ENCODE data around the gene RILPL1. TPM values are rescaled to one million over a fixed set of nuclear protein-coding genes. Genes with fewer than 3 reads are reported as not detected.
"Not testable (repeated sequence)": the region's sequence is repeated elsewhere in the genome, so short reads cannot be mapped to it uniquely, and the experiment has no call there.

RILPL1 gene
- total and polyA plus RNA-seq, 12 donors, result 12.9 to 42.9 (median 20.6) TPM

DNA sequence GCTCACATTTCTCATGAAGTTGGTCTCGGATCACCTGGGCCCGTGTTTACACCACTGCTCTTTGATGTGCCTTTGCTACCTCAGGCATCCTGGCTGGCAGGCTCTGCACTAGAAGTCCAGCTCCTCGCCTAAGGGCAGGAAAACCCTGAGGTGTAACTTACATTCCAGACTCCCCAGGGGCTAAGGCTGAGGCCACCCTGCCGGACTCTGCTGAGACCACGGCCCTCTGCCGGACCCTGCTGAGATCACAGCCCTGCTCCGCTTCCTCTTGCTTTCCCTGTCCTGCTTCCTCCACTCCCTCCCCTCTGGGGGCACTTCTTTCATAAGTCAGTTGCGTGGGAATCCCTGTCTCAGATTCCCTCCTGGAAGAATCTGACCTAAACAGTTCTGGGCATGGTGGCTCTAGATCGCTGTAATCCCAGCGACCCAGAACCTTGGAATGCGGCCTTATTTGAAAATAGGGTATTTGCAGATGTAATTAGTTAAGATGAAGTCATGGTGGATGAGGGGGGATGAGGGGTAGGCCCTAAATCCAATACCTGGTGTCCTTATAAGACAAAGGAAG lies 17.2 kb downstream of the RILPL1 start:
- DNase-seq, result no peak
- H3K27me3 ChIP-seq, result no peaks in the 10 kb centered on the region
- H3K27ac ChIP-seq, result no peak overlapping the region
- no peak overlapping the region for H3K4me3 ChIP-seq
- no peaks in the 10 kb centered on the region for H3K9me3 ChIP-seq (replicated peaks in 1 of 3)
- H3K4me1 ChIP-seq (replicated peaks in 1 of 2), result peaks cover 0 to 11% of the 10 kb centered on the region in 2 donors
- H3K36me3 ChIP-seq (replicated peaks in 1 of 2), result peaks cover 0 to 33% of the 10 kb centered on the region in 2 donors
- 89 to 92% (median 91%) methylated on average over 9 to 11 of the region's 11 CpGs for WGBS, 4 donors
- intact Hi-C loops (cut with DNase I), result no loop called here
- no peak for TF ChIP-seq POLR2A (IDR thresholded peaks at IDR 0.05)
- TF ChIP-seq, protein P1, sequence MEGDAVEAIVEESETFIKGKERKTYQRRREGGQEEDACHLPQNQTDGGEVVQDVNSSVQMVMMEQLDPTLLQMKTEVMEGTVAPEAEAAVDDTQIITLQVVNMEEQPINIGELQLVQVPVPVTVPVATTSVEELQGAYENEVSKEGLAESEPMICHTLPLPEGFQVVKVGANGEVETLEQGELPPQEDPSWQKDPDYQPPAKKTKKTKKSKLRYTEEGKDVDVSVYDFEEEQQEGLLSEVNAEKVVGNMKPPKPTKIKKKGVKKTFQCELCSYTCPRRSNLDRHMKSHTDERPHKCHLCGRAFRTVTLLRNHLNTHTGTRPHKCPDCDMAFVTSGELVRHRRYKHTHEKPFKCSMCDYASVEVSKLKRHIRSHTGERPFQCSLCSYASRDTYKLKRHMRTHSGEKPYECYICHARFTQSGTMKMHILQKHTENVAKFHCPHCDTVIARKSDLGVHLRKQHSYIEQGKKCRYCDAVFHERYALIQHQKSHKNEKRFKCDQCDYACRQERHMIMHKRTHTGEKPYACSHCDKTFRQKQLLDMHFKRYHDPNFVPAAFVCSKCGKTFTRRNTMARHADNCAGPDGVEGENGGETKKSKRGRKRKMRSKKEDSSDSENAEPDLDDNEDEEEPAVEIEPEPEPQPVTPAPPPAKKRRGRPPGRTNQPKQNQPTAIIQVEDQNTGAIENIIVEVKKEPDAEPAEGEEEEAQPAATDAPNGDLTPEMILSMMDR (IDR thresholded peaks at IDR 0.05), result no peak

DNA sequence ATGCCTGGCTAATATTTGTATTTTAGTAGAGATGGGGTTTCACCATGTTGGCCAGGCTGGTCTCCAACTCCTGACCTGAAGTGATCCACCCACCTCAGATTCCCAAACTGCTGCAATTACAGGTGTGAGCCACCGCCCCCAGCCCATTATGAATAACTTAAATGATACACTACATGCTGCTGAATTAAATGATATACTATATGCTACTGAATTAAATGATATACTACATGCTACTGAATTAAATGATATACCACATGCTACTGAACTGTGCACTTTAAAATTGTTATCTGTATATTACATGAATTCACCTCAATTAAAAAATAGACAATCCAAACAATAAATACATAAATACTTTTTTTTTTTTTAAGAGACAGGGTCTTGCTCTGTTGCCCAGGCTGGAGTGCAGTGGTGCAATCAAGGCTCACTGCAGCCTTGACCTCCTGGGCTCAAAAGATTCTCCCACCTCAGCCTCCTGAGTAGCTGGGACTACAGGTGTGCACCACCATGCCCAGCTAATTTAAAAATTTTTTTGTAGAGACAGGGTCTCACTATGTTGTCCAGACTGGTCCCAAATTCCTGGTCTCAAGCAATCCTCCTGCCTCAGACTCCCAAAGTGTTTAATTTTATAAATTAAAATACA lies 18.8 kb downstream of the RILPL1 start:
- peaks cover 0 to 11% of the 10 kb centered on the region in 2 donors for H3K4me1 ChIP-seq (replicated peaks in 1 of 2)
- H3K27ac ChIP-seq; H3K4me3 ChIP-seq; intact Hi-C loops (cut with DNase I); H3K27me3 ChIP-seq; H3K9me3 ChIP-seq (replicated peaks in 1 of 3); DNase-seq: not testable (repeated sequence)
- 97 to 100% (median 99%) methylated on average over 1 of the region's 1 CpG for WGBS, 4 donors
- peaks cover 0 to 24% of the 10 kb centered on the region in 2 donors for H3K36me3 ChIP-seq (replicated peaks in 1 of 2)

DNA sequence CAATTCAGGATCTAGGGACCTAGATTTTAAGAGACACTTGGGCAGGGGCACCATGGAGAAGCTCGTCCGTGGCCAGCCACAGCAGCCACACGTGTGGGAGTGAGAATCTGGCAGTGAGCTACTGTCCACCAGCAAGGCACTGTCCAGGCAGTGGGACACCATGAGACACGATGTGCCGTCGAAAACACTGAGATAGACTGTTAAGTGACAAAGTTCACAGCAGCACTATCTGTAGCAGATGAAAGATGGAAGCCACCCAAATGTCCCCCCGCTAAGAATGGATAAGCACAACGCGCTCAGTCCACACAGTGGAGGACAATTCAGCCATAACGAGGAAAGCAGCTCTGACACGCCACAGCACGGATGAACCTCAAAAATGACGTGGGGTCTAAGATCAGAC lies 19.7 kb downstream of the RILPL1 start:
- no peak for DNase-seq
- TF ChIP-seq, protein P1 (IDR thresholded peaks at IDR 0.05), result no peak
- TF ChIP-seq POLR2A (IDR thresholded peaks at IDR 0.05), result no peak
- Histone ChIP-seq H3K27ac (no peak overlapping the region), H3K36me3 (replicated peaks in 1 of 2) (peaks cover 0 to 21% of the 10 kb centered on the region in 2 donors), H3K27me3 (no peaks in the 10 kb centered on the region), H3K4me1 (replicated peaks in 1 of 2) (peaks cover 0 to 3% of the 10 kb centered on the region in 2 donors), H3K9me3 (replicated peaks in 1 of 3) (no peaks in the 10 kb centered on the region), H3K4me3 (no peak overlapping the region)
- intact Hi-C loops (cut with DNase I), result no loop called here
- 80 to 86% (median 84%) methylated on average over 13 of the region's 13 CpGs for WGBS, 4 donors

DNA sequence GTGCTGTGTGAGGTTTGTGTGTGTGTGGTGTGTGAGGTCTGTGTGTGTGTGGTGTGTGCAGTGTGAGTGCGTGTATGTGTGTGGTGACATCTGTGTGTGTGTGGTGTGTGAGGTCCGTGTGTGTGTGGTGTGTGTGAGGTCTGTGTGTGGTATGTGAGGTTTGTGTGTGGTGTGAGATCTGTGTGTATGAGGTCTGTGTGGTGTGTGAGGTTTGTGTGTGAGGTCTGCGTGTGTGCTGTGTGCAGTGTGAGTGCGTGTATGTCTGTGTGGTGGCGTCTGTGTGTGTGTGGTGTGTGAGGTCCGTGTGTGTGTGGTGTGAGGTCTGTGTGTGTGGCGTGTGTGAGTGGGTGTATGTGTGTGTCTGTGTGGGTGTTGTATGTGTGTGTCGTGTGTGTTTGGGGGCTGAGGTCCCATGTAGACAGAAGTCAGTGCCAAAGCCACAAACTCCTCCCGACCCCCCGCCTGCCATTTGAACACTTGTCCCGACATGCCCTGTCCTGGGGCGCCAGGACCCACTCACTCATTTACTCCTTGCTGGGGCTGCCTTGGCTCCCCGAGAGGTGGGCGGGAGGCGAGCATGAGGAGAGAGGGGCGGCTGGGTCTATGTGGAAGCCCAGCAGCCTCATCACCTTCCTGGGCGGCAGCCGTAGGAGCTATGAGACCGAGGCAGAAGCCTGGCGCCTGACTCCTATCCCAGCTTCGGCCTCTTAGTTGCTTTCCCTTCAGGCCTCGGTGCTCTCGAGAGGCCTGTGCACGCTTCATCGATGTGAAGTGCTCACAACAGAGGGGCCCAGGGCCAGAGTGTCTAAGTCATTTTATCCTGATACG lies 20.5 kb downstream of the RILPL1 start:
- H3K27me3 ChIP-seq, result no peaks in the 10 kb centered on the region
- no peak for DNase-seq
- H3K36me3 ChIP-seq (replicated peaks in 1 of 2), result peaks cover 0 to 18% of the 10 kb centered on the region in 2 donors
- no peak overlapping the region for H3K27ac ChIP-seq
- TF ChIP-seq POLR2A (IDR thresholded peaks at IDR 0.05), result no peak
- TF ChIP-seq, protein P1 (IDR thresholded peaks at IDR 0.05), result no peak
- H3K4me1 ChIP-seq (replicated peaks in 1 of 2), result no peaks in the 10 kb centered on the region
- 87 to 94% (median 91%) methylated on average over 26 of the region's 26 CpGs for WGBS, 4 donors
- no peaks in the 10 kb centered on the region for H3K9me3 ChIP-seq (replicated peaks in 1 of 3)
- no peak overlapping the region for H3K4me3 ChIP-seq
- intact Hi-C loops (cut with DNase I), result no loop called here
